NCI-H446 treated with DMSO at 0.1 percent for 48 hours (cell line): ENCODE measurements around the gene NELFB.

Experiments used
- DNase-seq: peaks from one replicate; lab custom pipeline; 2025; lab: John Stamatoyannopoulos, UW

Gene NELFB

DNA sequence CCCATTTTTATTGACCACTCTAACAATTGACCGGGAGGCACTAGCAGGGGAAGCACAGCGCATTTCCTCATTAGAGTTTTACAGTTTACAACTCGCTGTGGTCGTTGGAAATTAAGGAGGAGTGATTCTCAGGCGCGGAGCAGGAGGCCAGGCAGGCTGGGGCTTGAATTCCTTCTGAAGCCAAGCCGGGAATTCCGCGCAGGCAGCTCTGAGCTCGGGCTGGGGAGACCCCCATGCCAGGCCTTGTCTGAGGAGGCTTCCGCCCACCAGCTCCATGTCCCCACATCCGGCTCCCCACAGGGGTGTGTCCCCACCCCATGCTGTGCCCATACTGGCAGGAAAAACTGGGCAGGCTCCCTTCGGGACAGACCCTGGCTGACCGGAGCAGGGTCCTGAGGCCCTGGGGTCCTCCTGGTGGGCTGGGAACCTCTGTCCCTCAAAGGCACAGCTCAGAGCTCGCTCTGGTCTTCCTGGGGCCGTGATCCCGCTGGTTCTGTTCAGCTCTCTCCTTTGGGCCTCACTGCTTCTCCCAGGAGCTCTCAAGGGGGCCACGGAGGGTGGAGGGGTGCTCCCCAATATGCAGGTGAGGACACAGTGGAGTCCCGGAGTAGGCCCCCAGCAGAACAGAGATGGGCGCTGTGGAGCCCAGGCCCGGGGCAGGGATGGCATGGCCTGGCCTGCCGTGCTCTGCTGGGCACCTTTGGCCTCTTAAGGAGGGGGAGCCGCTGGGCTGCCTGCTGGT lies 48.2 kb downstream of the NELFB start:
- DNase-seq = no peak

DNA sequence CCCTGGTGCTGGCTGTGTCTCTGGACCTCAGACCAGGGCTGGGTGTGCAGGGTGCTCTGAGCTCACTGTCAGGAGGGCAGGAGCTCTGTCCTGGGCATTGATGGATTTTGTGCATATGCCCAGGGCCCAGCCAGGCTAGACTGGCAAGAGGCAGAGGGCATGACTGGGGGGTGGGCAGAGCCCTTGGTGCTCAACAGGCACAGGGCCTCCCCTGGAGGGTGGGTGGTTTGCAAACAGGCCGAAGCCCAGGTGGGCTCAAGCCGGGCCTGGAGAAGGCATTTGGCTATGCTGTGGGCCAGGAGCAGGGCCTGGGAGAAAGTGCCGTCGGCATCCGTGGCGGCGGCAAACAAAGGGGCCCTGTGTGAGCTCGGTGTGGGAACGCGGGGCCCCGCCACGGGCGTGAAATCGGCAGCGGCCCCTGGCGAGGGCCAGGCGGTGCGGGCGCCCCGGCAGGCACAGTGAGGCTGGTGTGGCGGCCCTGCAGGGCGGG lies 48.8 kb downstream of the NELFB start:
- DNase-seq = no peak

GRCh38 chr9:137304383-137305059 lies 49.4 kb downstream of the NELFB start:
- DNase-seq = no peak

DNA sequence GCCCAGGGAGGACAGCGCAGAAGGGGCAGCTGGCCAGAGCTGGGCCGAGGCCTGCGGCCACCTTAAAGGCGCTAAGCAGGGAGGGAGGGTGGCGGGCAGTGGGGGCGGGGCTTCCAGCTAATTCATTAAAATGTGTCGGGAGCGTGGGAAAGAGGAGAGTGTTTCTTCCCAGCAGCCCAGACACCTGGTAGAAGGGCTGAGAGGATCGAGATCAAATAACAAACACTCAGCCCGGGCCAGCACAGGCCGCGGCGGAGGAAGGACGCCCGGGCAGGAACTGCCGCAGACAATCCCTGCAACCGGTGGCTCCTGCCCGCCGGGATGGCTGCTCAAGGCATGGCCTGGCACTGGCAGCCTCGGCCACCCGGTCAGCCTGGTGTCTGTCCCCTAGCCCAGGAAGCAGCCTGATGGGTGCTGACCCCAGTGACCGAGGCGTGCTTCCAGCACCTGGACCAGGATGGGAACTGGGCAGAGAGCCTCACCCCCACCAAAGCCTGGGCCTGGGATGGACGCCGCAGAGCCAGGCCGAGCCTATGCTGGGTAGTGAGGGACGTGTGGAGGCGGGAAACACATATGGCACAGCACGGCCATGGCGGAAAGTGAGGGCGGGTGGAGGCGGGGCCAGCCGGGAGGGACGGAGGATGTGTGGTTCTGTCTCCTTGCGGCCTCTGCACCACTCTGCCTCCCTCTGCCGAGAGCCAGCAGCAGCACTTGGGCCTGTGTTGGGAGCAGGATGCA lies 50.1 kb downstream of the NELFB start:
- no peak for DNase-seq

- no peak for DNase-seq
Observed at GRCh38 chr9:137305798-137306065, 50.6 kb downstream of the NELFB start.

DNA sequence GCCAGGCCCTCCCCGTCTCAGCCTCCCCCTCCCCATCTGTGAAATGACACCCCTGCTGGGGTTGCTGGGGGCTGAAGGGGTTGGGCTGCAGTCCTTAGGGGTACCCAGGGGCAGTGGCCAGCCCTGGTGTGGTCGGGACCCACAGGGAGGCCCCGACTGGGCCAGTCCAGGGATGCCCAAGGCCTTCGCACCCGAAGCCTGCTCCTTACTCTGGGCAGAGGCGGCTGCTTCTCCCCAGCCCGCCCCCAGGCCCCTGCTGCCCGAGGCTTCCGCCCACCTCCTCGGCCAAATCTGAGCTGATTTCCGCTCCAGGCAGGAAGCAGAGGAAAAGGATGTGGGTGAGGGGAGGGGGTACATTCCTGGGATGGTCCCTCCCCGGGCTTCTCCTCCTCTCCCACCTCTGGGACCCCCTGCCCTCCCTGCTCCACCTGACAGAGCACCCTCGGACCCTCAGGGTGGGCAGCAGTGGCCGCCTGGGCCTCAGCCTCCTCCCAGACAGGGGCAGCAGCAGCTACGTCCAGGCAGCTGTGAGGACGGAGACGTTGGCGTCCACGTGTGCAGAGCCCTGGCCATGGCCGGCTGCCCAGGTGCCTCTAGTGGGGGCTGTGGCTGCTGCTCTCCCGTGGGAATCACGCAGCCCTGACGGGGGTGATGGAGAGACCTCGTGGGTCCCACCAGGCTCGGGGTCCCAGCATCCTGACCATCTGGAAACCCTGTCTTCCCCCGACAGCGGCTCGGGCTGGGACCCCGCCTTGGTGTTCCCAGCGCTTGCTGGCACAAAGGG lies 51.1 kb downstream of the NELFB start:
- DNase-seq = no peak

DNA sequence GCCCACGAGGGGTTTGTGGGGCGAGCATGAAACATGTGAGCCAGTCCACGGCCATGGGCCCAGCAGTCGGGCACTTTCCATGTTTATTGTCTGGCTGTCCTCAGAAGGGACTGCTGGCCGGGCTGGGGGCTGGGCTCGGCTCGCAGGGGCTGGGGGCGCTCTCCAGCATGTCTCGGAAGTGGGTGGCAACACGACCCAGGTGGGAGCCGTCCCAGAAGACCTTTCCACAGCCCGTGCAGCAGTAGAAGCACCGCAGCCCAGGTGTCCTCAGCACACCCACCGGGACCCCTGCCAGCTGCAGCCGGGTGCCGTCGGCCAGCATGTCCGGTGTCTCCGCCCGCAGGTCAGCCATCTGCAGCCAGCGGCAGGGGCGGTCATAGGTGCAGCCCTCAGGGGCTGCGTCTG lies 51.7 kb downstream of the NELFB start:
- no peak for DNase-seq

DNA sequence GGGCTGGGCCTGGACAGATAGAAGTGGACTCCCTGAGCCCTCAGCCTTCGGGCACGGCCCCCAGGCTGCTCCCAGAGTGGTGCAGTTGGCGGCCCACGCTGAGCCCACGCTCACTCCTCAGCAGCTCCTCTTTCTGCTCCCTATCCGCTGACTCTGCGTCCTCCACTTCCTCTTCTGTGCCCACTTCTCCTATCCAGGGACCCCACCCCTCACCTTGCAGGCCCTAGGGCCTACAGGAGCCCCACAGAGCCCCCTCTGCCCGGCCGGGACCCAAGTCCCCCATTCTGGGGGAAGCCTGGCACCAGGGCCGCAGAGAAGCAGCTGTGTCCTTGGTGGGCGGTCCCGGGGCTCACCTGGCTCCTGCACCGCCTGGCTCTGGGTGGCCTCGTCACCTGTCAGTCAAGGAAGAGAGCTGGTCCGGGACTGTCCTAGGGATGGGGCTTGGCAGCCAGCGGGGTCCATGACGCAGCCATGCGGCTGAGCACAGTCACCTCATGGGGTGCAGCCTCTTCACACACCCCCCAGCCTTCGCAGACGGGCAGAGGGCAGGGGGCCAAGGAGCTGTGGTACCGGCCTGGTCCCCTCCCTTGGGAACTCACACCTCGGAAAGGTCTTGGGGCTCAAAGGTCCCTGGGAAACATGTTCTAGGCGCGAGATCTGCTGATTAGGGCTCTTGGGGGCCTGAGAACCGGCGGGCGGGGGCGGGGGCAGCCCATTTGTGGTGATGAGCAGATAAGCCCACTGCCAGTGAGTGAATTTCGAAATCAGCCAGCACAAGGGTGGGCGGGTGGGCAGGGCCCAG lies 52.3 kb downstream of the NELFB start:
- no peak for DNase-seq

GRCh38 chr9:137308057-137308619 lies 53.0 kb downstream of the NELFB start:
- DNase-seq = no peak

- no peak for DNase-seq
Observed at GRCh38 chr9:137309368-137310188, 54.5 kb downstream of the NELFB start.

DNA sequence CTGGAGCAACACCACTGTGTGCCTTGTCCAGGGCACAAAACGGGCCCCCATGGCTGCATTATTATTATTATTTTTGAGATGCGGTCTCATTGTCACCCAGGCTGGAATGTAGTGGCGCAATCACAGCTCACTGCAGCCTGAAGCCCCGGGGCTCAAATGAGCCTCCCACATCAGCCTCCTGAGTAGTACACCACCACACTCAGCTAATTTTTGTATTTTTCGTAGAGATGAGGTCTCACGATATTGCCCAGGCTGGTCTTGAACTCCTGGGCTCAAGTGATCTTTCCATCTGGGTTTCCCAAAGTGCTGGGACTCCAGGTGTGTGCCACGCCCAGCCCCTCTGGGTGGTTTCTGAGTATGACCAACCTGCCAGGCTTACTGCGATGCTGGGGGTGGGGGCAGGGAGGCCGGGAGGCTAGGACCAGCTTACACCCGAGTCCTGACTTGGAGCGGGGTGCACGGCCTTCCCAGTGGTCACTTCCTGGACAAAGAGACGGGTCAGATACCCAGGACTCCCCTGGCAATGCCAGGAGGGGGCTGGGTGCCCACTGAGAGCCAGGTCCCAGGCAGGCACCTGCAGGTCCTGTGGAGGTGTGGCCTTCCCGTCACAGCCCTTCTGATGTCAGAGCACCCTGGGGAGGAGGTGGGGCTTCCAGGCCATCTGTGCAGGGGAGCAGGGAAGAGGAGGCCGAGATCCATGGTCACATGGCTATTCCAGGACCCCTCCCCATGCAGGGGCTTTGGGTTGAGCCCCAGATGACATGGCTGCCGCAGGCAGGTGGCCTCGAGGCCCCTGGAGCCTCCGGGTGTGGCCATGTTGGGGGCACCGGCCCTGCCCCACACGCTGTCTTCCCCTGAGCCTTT lies 55.3 kb downstream of the NELFB start:
- no peak for DNase-seq

- DNase-seq = no peak
Observed at GRCh38 chr9:137311171-137311985, 56.3 kb downstream of the NELFB start.

- no peak for DNase-seq
Observed at GRCh38 chr9:137311986-137312851, 57.1 kb downstream of the NELFB start.

DNA sequence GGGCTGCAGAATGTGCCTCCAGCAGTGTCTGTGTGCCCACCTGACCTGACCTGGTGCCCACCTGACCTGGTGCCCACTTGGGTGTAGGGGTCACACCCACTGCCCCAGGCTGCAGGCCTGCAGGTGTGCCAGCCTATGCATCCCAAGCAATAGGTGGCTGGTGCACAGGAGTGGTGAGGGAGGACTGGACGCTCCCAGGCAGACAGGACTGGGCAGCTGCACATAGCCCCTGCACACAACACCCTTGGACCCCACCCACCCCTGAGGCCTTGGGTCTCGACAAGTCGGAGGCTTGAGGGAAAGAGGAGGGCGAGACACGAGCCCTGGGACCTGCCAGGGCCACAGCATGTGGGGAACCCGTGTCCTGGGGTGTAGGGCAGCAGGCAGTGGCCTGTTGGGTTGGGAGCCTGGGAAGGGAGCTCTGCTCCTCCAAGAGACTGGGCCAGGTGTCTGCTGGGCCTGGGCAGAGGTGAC lies 57.8 kb downstream of the NELFB start:
- DNase-seq = no peak

DNA sequence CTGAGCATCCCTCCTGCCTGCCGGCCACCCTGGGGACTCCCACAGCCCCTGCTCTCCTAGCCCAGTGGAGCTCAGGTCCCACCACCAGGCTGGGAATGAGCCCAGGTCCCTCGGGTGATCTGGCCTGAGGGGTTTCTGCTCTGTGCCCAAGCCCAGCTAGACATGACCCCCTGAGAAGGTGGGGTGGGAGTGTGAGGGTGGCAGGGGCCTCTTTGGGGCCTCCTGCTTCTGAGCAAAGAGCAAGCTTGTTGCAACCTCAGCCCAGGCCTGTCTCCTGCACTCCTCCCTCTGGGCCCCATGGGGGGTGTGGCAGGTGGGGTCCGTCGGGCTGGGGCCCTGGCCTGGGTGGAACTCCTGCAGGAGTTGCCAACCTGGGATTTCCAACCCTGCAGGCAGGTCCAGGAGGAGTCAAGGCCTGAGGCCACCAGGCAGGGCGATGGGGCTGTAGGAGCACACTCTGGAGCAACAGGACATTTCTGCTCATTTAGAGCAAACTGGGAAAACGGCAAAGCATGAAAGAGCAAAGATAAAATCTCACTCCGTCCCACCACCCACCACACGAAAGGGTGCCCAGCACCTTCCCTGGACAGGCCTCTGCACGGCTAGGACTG lies 58.3 kb downstream of the NELFB start:
- DNase-seq = no peak

- no peak for DNase-seq
Observed at GRCh38 chr9:137313956-137314560, 58.9 kb downstream of the NELFB start.
